ENCODE results near the gene TMEM117. TPM values are rescaled to one million over a fixed set of nuclear protein-coding genes. Genes with fewer than 3 reads are reported as not detected.

TMEM117 gene
- 7.0 and 7.8 TPM in 2 replicates for total RNA-seq

GRCh38 chr12:43835656-43836474 is at the start of gene TMEM117:
TMEM117 (plus strand) TSS chr12:43836081.

GRCh38 chr12:43805860-43806736 is 29.8 kb upstream of the TMEM117 start, which contains the start of gene TWF1:
TWF1 (minus strand) TSS chr12:43806317; CDS start chr12:43806245, 72 bp downstream.

Other genes with a start within 250 kb of the TMEM117 start
- 22.4 and 33.0 TPM in 2 replicates for gene PUS7L, start 77.3 kb upstream of the TMEM117 start, total RNA-seq
- gene IRAK4, start 77.1 kb upstream of the TMEM117 start, total RNA-seq: 17.6 and 19.4 TPM in 2 replicates
- gene TWF1, start 29.8 kb upstream of the TMEM117 start, total RNA-seq: 176 and 199 TPM in 2 replicates